ENCODE data around the gene ANKRD22. TPM values are rescaled to one million over a fixed set of nuclear protein-coding genes. Genes with fewer than 3 reads are reported as not detected.

The ANKRD22 gene
- total RNA-seq, 4 donors from 2014 or later, result 3.0 to 12.2 (median 6.1) TPM; not detected in 1

DNA sequence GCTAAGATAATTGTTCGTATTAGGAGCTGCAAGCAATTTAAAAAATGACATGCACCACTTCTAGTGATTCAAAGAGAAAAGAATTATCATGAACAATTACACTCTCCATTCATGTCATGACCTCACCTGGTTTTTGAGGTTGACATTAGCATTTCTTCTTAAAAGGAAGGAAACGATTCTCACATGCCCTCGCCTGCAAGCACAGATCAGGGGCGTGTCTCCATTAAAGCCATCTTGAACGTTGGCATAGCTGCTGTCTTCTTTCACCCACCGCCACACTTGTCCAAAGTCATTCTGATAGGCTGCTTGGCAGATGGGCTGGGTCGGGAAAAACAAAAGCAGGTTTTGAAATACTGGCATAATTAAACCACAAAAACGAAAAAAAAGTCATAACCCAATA lies 19.9 kb downstream of the ANKRD22 start:
- in situ Hi-C loops (cut with MboI; ENCODE audit: low pct_ligation_motif_present in 1 of 4, low pct_unique_long_range_greater_than_20kb in 1 of 4, low sequenced_read_pairs in 3 of 4) (loop anchor here (10.0 to 25.0 kb wide), 2 partner anchors 381 to 383 kb away; partner anchors contain the start of gene CH25H (in 2 of the 4)), intact Hi-C loops (cut with DNase I; ENCODE audit: low total_unique reads) (loop anchor here (10.0 kb wide), 1 partner anchor 163 kb away; the partner anchor contains the start of gene FAS)
- H3K27ac ChIP-seq, result no peak overlapping the region
- H3K27me3 ChIP-seq, result no peaks in the 10 kb centered on the region
- no peak overlapping the region for H3K4me3 ChIP-seq
- H3K36me3 ChIP-seq, result peaks cover 0 to 1% (median 0%) of the 10 kb centered on the region in 4 donors
- TF ChIP-seq POLR2A (IDR thresholded peaks at IDR 0.05) (no peak), EP300 (IDR thresholded peaks at IDR 0.05; ENCODE audit: low read depth) (no peak), POLR2AphosphoS5 (IDR thresholded peaks at IDR 0.05) (no peak)
- TF ChIP-seq, protein P1, sequence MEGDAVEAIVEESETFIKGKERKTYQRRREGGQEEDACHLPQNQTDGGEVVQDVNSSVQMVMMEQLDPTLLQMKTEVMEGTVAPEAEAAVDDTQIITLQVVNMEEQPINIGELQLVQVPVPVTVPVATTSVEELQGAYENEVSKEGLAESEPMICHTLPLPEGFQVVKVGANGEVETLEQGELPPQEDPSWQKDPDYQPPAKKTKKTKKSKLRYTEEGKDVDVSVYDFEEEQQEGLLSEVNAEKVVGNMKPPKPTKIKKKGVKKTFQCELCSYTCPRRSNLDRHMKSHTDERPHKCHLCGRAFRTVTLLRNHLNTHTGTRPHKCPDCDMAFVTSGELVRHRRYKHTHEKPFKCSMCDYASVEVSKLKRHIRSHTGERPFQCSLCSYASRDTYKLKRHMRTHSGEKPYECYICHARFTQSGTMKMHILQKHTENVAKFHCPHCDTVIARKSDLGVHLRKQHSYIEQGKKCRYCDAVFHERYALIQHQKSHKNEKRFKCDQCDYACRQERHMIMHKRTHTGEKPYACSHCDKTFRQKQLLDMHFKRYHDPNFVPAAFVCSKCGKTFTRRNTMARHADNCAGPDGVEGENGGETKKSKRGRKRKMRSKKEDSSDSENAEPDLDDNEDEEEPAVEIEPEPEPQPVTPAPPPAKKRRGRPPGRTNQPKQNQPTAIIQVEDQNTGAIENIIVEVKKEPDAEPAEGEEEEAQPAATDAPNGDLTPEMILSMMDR (IDR thresholded peaks at IDR 0.05), result no peak
- no peak for DNase-seq
- no peaks in the 10 kb centered on the region for H3K9me3 ChIP-seq
- peaks cover 0 to 6% (median 2%) of the 10 kb centered on the region in 4 donors for H3K4me1 ChIP-seq
- WGBS, 2 donors (ENCODE audit: low coverage in 1 of 2), result 49 to 80% methylated on average over 5 to 8 of the region's 8 CpGs

- 78 to 86% methylated on average over 9 of the region's 9 CpGs for WGBS, 2 donors (ENCODE audit: low coverage in 1 of 2)
- peaks cover 0 to 1% (median 0%) of the 10 kb centered on the region in 4 donors for H3K36me3 ChIP-seq
- no peak overlapping the region for H3K27ac ChIP-seq
- H3K27me3 ChIP-seq, result no peaks in the 10 kb centered on the region
- H3K9me3 ChIP-seq, result no peaks in the 10 kb centered on the region
- in situ Hi-C loops (cut with MboI; ENCODE audit: low pct_ligation_motif_present in 1 of 4, low pct_unique_long_range_greater_than_20kb in 1 of 4, low sequenced_read_pairs in 3 of 4), result loop anchor here (10.0 to 25.0 kb wide), 2 partner anchors 382 to 384 kb away; partner anchors contain the start of gene CH25H (in 2 of the 4)
- H3K4me3 ChIP-seq, result no peak overlapping the region
- TF ChIP-seq, protein P1 (IDR thresholded peaks at IDR 0.05), result no peak
- TF ChIP-seq POLR2AphosphoS5 (IDR thresholded peaks at IDR 0.05) (no peak), EP300 (IDR thresholded peaks at IDR 0.05; ENCODE audit: low read depth) (no peak)
- DNase-seq, result no peak
- intact Hi-C loops (cut with DNase I; ENCODE audit: low total_unique reads), result loop anchor here (10.0 kb wide), 1 partner anchor 164 kb away; the partner anchor contains the start of gene FAS
- peaks cover 0 to 5% (median 0%) of the 10 kb centered on the region in 4 donors for H3K4me1 ChIP-seq
These were observed 20.9 kb downstream of the ANKRD22 start for GRCh38 chr10:88830643-88831268.

DNA sequence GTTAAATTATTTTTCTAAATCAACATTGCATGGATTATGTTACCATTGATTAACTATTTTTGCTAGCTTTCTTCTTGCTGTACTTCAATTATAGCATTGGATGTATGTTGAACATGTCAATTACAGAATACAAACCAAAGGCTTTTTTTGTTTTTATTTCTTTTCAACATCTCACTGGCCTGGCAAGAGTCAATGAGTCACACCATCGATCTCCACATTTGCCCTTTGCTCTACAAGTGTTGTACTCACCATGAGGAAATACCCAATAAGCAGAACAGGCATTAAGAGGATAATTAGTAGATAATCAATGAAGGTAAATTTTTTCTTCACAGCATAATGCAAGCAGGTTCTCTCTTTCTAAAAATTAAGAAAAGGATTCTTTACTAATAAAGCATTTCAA lies 23.3 kb downstream of the ANKRD22 start:
- Histone ChIP-seq H3K9me3 (no peaks in the 10 kb centered on the region), H3K36me3 (peaks cover 0 to 1% (median 0%) of the 10 kb centered on the region in 4 donors), H3K27ac (no peak overlapping the region), H3K27me3 (no peaks in the 10 kb centered on the region), H3K4me1 (no peaks in the 10 kb centered on the region), H3K4me3 (no peak overlapping the region)
- no peak for DNase-seq
- TF ChIP-seq, protein P1 (IDR thresholded peaks at IDR 0.05), result no peak
- TF ChIP-seq POLR2AphosphoS5 (IDR thresholded peaks at IDR 0.05) (no peak), EP300 (IDR thresholded peaks at IDR 0.05; ENCODE audit: low read depth) (no peak), POLR2A (IDR thresholded peaks at IDR 0.05) (no peak)
- WGBS, 2 donors (ENCODE audit: low coverage in 1 of 2), result 60 to 66% methylated on average over 1 of the region's 1 CpG
- intact Hi-C loops (cut with DNase I; ENCODE audit: low total_unique reads), result no loop called here
- in situ Hi-C loops (cut with MboI; ENCODE audit: low pct_ligation_motif_present in 1 of 4, low pct_unique_long_range_greater_than_20kb in 1 of 4, low sequenced_read_pairs in 3 of 4), result loop anchor here in 2 of 4 donors (25.0 kb wide), 1 partner anchor 384 kb away; the partner anchor contains the start of gene CH25H (in 2 of the 2)

DNA sequence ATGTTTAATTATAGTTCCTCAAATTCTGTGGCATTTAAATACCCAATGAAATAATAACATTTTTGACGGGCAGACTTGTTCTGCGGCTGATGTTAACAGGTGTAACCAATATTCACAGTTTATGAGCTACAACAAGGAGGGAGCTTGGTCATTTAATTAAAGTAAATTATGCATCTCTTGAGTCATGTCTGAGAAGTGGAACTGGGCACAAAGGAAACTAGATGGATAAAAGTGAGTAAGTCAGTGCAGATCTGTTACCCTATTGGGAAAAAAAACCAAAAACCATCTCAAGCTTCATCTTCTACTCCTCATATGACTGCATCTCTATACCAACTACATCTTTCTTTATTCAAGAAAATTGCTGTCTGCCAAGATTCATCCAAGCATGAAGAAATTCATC lies 24.0 kb downstream of the ANKRD22 start:
- H3K27ac ChIP-seq, result no peak overlapping the region
- in situ Hi-C loops (cut with MboI; ENCODE audit: low pct_ligation_motif_present in 1 of 4, low pct_unique_long_range_greater_than_20kb in 1 of 4, low sequenced_read_pairs in 3 of 4) (loop anchor here in 2 of 4 donors (25.0 kb wide), 1 partner anchor 385 kb away; the partner anchor contains the start of gene CH25H (in 2 of the 2)), intact Hi-C loops (cut with DNase I; ENCODE audit: low total_unique reads) (no loop called here)
- DNase-seq, result no peak
- no peaks in the 10 kb centered on the region for H3K4me1 ChIP-seq
- H3K27me3 ChIP-seq, result no peaks in the 10 kb centered on the region
- H3K9me3 ChIP-seq, result no peaks in the 10 kb centered on the region
- TF ChIP-seq, protein P1 (IDR thresholded peaks at IDR 0.05), result no peak
- TF ChIP-seq POLR2A (IDR thresholded peaks at IDR 0.05), result no peak
- TF ChIP-seq EP300 (IDR thresholded peaks at IDR 0.05; ENCODE audit: low read depth), result no peak
- TF ChIP-seq POLR2AphosphoS5 (IDR thresholded peaks at IDR 0.05), result no peak
- 90 to 100% methylated on average over 2 of the region's 2 CpGs for WGBS, 2 donors (ENCODE audit: low coverage in 1 of 2)
- no peak overlapping the region for H3K4me3 ChIP-seq
- H3K36me3 ChIP-seq, result peaks cover 0 to 1% (median 0%) of the 10 kb centered on the region in 4 donors

All from transverse colon (tissue), 4 donors.